ENCODE data around the gene ZNF346.

DNA sequence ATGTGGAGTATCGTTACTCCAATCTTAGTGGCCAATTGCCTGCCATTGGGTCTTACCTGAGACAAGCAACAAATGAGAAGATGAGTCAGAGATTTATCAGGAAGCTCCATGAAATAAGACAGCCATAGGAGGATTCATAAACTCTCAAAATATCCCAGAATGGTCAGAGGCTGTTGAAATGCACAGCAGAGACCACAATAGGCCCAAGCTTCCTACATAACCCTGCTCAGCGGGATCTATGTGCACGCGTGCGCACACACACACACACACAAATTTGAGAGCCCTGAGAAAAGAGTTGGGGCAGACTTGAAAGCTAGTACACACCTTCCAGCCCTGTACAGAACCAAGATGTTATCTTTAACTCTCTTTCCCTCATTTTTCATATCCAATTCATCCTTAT lies 25.7 kb upstream of the ZNF346 start:
- TF ChIP-seq, protein P1, sequence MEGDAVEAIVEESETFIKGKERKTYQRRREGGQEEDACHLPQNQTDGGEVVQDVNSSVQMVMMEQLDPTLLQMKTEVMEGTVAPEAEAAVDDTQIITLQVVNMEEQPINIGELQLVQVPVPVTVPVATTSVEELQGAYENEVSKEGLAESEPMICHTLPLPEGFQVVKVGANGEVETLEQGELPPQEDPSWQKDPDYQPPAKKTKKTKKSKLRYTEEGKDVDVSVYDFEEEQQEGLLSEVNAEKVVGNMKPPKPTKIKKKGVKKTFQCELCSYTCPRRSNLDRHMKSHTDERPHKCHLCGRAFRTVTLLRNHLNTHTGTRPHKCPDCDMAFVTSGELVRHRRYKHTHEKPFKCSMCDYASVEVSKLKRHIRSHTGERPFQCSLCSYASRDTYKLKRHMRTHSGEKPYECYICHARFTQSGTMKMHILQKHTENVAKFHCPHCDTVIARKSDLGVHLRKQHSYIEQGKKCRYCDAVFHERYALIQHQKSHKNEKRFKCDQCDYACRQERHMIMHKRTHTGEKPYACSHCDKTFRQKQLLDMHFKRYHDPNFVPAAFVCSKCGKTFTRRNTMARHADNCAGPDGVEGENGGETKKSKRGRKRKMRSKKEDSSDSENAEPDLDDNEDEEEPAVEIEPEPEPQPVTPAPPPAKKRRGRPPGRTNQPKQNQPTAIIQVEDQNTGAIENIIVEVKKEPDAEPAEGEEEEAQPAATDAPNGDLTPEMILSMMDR (IDR thresholded peaks at IDR 0.05), result no peak
- no peak for TF ChIP-seq POLR2A (IDR thresholded peaks at IDR 0.05; ENCODE audit: low read depth)
